GM12891 (cell line): Measurements from ENCODE around the gene SGPP1.

Source experiments
- POLR2A ChIP-seq: IDR thresholded peaks from 2 replicates; pipeline ENCODE4 v1.6.1; 2011; ENCODE audit warnings: low read depth, low read length, control low read depth
- TAF1 ChIP-seq: IDR thresholded peaks from 2 replicates; pipeline ENCODE4 v1.6.1; 2011; ENCODE audit warnings: low read depth, low read length, control low read depth

- TF ChIP-seq TAF1 (no peak), POLR2A (no peak)
Observed at GRCh38 chr14:63713058-63713457, 14.8 kb downstream of the SGPP1 start.
